Stimulated activated CD8-positive, alpha-beta memory T cell treated with anti-CD3 and anti-CD28 coated beads, Interleukin-2, amount 100 ng/mL, for 1 hour (primary cell): ENCODE measurements around the gene MIER3.

Experiments
- DNase-seq, 2 donors: peaks; one replicate each; pipeline ENCODE4 v3.0.0-alpha.2; 2020; ENCODE audit warnings: low read depth in 2 of 2

Gene MIER3

GRCh38 chr5:56898213-56898612 is 53.7 kb downstream of the MIER3 start:
- DNase-seq = no peak

- DNase-seq = no peak
Measured at GRCh38 chr5:56896763-56897162, 55.2 kb downstream of the MIER3 start.

DNA sequence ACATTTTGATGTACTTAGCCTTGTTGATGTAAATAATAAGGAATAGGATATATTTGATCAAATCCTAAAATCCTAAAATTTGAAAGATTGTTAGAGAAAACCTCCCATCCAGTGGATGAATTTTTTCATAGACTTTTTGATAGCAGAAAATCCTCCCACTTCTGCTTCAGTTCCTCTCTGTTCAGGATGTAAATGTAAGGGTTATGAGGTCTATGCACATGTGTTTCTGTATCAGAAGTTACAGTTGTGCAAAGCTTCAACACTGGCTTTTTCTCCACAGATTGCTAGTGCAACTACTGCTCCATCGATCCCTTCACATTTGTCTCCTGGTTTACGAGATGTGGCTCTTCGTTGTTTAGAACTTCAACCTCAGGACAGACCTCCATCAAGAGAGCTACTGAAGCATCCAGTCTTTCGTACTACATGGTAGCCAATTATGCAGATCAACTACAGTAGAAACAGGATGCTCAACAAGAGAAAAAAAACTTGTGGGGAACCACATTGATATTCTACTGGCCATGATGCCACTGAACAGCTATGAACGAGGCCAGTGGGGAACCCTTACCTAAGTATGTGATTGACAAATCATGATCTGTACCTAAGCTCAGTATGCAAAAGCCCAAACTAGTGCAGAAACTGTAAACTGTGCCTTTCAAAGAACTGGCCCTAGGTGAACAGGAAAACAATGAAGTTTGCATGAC is 58.5 kb downstream of the MIER3 start:
- no peak for DNase-seq

DNA sequence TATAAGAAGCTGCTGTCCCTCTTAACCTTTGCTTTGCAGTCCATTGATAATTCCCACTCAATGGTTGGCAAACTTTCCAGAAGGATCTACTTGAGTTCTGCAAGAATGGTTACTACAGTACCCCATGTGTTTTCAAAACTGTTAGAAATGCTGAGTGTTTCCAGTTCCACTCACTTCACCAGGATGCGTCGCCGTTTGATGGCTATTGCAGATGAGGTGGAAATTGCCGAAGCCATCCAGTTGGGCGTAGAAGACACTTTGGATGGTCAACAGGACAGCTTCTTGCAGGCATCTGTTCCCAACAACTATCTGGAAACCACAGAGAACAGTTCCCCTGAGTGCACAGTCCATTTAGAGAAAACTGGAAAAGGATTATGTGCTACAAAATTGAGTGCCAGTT is 70.4 kb downstream of the MIER3 start:
- no peak for DNase-seq

DNA sequence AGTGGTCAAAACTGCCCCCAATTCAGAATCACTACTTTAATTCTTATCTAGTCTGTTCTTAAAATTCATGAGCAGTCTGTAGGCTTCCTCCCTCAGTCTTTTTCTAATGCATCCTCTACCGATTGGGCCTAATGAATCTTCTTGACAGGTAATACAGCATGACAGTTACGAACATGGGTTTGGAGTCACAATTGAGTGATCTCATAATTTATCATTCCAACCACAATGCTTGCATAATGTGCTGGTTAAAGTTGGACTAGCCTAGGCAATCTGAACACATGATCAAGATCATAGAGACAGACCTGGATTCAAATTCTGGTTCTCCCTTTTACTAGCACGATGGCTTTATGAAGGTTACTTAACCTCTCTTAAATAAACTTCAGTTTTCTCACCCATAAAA is 75.6 kb downstream of the MIER3 start:
- DNase-seq = no peak

GRCh38 chr5:56873056-56873455 is 78.9 kb downstream of the MIER3 start:
- no peak for DNase-seq

GRCh38 chr5:56871777-56872176 is 80.1 kb downstream of the MIER3 start:
- no peak for DNase-seq
